PC-3 (cell line): Measurements from ENCODE around the gene WIPF1.

Experiments
- EZH2 ChIP-seq: fragments of 300-600 bp; sonication (generic); IDR thresholded peaks from one replicate; pipeline ENCODE4 v1.6.1; 2017; ENCODE audit warnings: antibody characterized with exemption, mild to moderate bottlenecking, low read length; ENCODE audit not compliant: unreplicated experiment
- TF ChIP-seq, protein P1 (sequence below): fragments of 300-600 bp; sonication (generic); conservative IDR thresholded peaks from 2 replicates; pipeline ENCODE4 v1.5.1; 2017; ENCODE audit warnings: antibody characterized with exemption, low read depth, mild to moderate bottlenecking, low read length

DNA sequence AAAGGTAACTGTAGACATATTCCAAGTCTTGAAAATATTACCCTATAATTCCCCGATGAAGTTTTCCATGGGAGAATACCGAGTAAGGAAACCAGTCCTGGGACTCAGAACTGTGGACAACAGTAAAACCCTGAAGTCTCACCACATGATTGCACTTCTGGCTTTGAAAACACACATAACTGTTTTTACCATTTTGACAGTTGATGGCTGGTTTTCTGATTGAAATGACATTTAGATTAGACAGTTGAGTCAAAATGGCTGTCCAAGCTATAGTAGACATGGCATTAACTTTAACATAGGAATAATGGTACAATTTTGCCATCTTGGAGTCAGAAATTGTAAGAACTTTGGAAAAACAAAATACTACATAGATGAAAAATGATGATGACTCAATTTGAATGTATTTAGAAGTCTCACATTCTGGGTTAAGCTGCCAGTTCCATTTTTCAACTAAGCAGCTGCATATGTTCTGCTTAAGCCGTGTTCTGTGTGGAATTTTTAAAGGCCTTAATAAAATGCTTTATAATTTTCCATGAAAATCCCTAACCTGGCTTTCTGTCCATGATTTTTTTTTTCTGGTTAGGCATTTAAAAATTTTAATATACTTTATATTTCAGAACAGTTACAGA, 38.3 kb upstream of the WIPF1 start:
- TF ChIP-seq, protein P1, sequence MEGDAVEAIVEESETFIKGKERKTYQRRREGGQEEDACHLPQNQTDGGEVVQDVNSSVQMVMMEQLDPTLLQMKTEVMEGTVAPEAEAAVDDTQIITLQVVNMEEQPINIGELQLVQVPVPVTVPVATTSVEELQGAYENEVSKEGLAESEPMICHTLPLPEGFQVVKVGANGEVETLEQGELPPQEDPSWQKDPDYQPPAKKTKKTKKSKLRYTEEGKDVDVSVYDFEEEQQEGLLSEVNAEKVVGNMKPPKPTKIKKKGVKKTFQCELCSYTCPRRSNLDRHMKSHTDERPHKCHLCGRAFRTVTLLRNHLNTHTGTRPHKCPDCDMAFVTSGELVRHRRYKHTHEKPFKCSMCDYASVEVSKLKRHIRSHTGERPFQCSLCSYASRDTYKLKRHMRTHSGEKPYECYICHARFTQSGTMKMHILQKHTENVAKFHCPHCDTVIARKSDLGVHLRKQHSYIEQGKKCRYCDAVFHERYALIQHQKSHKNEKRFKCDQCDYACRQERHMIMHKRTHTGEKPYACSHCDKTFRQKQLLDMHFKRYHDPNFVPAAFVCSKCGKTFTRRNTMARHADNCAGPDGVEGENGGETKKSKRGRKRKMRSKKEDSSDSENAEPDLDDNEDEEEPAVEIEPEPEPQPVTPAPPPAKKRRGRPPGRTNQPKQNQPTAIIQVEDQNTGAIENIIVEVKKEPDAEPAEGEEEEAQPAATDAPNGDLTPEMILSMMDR = no peak
- TF ChIP-seq EZH2 = no peak
